Left cardiac atrium (tissue), 4 donors: ENCODE results near the gene BGLAP. TPM values are rescaled to one million over a fixed set of nuclear protein-coding genes. Genes with fewer than 3 reads are reported as not detected.
A peak's percentile ranks its signal among the peaks of the same experiment; 100 is the strongest.

Source experiments
- ATAC-seq, 2 donors: fragments of 200-7000 bp; cut with Tn5 transposase; one replicate each; pipeline ENCODE4 v1.9.1; 2020; ENCODE audit warnings: mild to moderate bottlenecking in 2 of 2, moderate library complexity in 2 of 2
- DNase-seq: peaks from one replicate; pipeline ENCODE4 v3.0.0-alpha.2; 2020
- intact Hi-C, 2 donors: fragments of 100-400 bp; cut with DNase I; formaldehyde crosslinking; loops; one replicate each; pipeline versions ENCODE4 v1.14.1 to v1.15.1; 2022 to 2023
- total RNA-seq, 2 donors: library from RNA; stranded (reverse); fragmentation: NEBNext Ultra II Directional; extraction: Animal tissue kit (Norgen Biotek cat#: 25700); gene quantifications; one replicate each; pipeline ENCODE4 v1.2.1, GENCODE V29; 2021
- donor health status: DM: no; HTN: yes; CAD: no.
- donor health status: DM: no; HTN: yes; CAD: no; lungs with severe emphysema.
- donor health status: DM: yes; HTN: yes; CAD: no.
- donor health status: Dilated cardiomyopathy.

Gene BGLAP
- total RNA-seq, 2 donors from 2014 or later = 0.47 TPM; not detected in 1

- DNase-seq (no peak), ATAC-seq (peak; percentile 29 to 38)
- intact Hi-C loops = no loop called here
Measured at GRCh38 chr1:156247460-156248322, 5.7 kb downstream of the BGLAP start, which contains the start of gene PAQR6. Gene PAQR6 (minus strand): TSS chr1:156248056. CDS start chr1:156246731, 1,325 bp downstream.

- intact Hi-C loops = no loop called here
- no peak for ATAC-seq
- no peak for DNase-seq
Measured at GRCh38 chr1:156248323-156248683, 6.3 kb downstream of the BGLAP start.

- no peak for ATAC-seq
- intact Hi-C loops = no loop called here
- DNase-seq = no peak
Measured at GRCh38 chr1:156249593-156249992, 7.6 kb downstream of the BGLAP start.

GRCh38 chr1:156251527-156251926 is 9.5 kb downstream of the BGLAP start:
- DNase-seq = no peak
- intact Hi-C loops = loop anchor here (10.0 kb wide), 2 partner anchors 63 to 73 kb away; no protein-coding TSS in a partner anchor
- ATAC-seq = peak in 1 of 2 donors; percentile 41

- intact Hi-C loops = loop anchor here (10.0 kb wide), 2 partner anchors 61 to 71 kb away; no protein-coding TSS in a partner anchor
- ATAC-seq = no peak
- DNase-seq = no peak
Measured at GRCh38 chr1:156253634-156254033, 11.7 kb downstream of the BGLAP start.

- DNase-seq (no peak), ATAC-seq (no peak)
- intact Hi-C loops = loop anchor here (10.0 kb wide), 2 partner anchors 57 to 67 kb away; no protein-coding TSS in a partner anchor
Measured at GRCh38 chr1:156257711-156258110, 15.7 kb downstream of the BGLAP start.

GRCh38 chr1:156258859-156259258 is 16.9 kb downstream of the BGLAP start:
- ATAC-seq = no peak
- no peak for DNase-seq
- intact Hi-C loops = loop anchor here (10.0 kb wide), 2 partner anchors 56 to 66 kb away; no protein-coding TSS in a partner anchor

GRCh38 chr1:156259805-156260204 is 17.8 kb downstream of the BGLAP start:
- no peak for ATAC-seq
- intact Hi-C loops = loop anchor here (10.0 kb wide), 2 partner anchors 55 to 65 kb away; no protein-coding TSS in a partner anchor

GRCh38 chr1:156260896-156261295 is 18.9 kb downstream of the BGLAP start:
- DNase-seq = no peak
- no peak for ATAC-seq
- intact Hi-C loops = no loop called here

More at GRCh38 chr1:156259805-156260204, 17.8 kb downstream of the BGLAP start:
- no peak for DNase-seq

- intact Hi-C loops = no loop called here
- ATAC-seq (peak in 1 of 2 donors; percentile 56), DNase-seq (no peak)
Measured at GRCh38 chr1:156262461-156263287, 20.7 kb downstream of the BGLAP start.

GRCh38 chr1:156263288-156263655 is 21.3 kb downstream of the BGLAP start:
- DNase-seq = no peak
- ATAC-seq = no peak
- intact Hi-C loops = no loop called here

GRCh38 chr1:156266051-156266450 is 24.1 kb downstream of the BGLAP start:
- DNase-seq (no peak), ATAC-seq (peak in 1 of 2 donors; percentile 33)
- intact Hi-C loops = no loop called here

GRCh38 chr1:156268336-156268735 is 26.4 kb downstream of the BGLAP start:
- DNase-seq = no peak
- ATAC-seq = no peak
- intact Hi-C loops = no loop called here

GRCh38 chr1:156270314-156270713 is 28.3 kb downstream of the BGLAP start:
- ATAC-seq (no peak), DNase-seq (no peak)
- intact Hi-C loops = no loop called here

GRCh38 chr1:156276532-156276931 is 34.5 kb downstream of the BGLAP start:
- intact Hi-C loops = no loop called here
- no peak for DNase-seq
- ATAC-seq = no peak

GRCh38 chr1:156276966-156277381 is 35.0 kb downstream of the BGLAP start:
- no peak for ATAC-seq
- DNase-seq = no peak
- intact Hi-C loops = no loop called here

GRCh38 chr1:156279837-156280236 is 37.9 kb downstream of the BGLAP start:
- intact Hi-C loops = no loop called here
- no peak for ATAC-seq
- DNase-seq = no peak

- intact Hi-C loops = no loop called here
Measured at GRCh38 chr1:156281281-156281680, 39.3 kb downstream of the BGLAP start.

GRCh38 chr1:156281693-156282478 is 39.9 kb downstream of the BGLAP start:
- DNase-seq (peak; percentile 42), ATAC-seq (peak; percentile 0 to 13)
- intact Hi-C loops = no loop called here

More at GRCh38 chr1:156281281-156281680, 39.3 kb downstream of the BGLAP start:
- ATAC-seq (peak; percentile 72 to 84), DNase-seq (peak; percentile 74)
